Body of pancreas (tissue), 4 donors: Measurements from ENCODE around the gene ATP1A2.

Source experiments
- POLR2A ChIP-seq, 3 donors: fragments of 450-650 bp; IDR thresholded peaks; one replicate each; pipeline ENCODE4 v1.6.1; 2016; ENCODE audit warnings: antibody characterized with exemption in 3 of 3, mild to moderate bottlenecking in 2 of 3
- TF ChIP-seq, protein P1 (sequence below), 7 experiments: fragments of 450-650 bp in 4 of 7; fragments of 200-600 bp in 3 of 7; sonication (generic) in 3 of 7; IDR thresholded peaks; one replicate each; pipeline ENCODE4 v1.5.1; 2016 to 2019; ENCODE audit warnings: antibody characterized with exemption in 7 of 7

GRCh38 chr1:160122978-160123495 is 7.5 kb downstream of the ATP1A2 start:
- TF ChIP-seq, protein P1, sequence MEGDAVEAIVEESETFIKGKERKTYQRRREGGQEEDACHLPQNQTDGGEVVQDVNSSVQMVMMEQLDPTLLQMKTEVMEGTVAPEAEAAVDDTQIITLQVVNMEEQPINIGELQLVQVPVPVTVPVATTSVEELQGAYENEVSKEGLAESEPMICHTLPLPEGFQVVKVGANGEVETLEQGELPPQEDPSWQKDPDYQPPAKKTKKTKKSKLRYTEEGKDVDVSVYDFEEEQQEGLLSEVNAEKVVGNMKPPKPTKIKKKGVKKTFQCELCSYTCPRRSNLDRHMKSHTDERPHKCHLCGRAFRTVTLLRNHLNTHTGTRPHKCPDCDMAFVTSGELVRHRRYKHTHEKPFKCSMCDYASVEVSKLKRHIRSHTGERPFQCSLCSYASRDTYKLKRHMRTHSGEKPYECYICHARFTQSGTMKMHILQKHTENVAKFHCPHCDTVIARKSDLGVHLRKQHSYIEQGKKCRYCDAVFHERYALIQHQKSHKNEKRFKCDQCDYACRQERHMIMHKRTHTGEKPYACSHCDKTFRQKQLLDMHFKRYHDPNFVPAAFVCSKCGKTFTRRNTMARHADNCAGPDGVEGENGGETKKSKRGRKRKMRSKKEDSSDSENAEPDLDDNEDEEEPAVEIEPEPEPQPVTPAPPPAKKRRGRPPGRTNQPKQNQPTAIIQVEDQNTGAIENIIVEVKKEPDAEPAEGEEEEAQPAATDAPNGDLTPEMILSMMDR (IDR thresholded peaks at IDR 0.05) = no peak
- no peak for TF ChIP-seq POLR2A (IDR thresholded peaks at IDR 0.05)
